HepG2 (cell line): Measurements from ENCODE around the gene PRUNE1. TPM values are rescaled to one million over a fixed set of nuclear protein-coding genes. Genes with fewer than 3 reads are reported as not detected.
A peak's percentile ranks its signal among the peaks of the same experiment; 100 is the strongest.

ENCODE experiments used
- FLYWCH1 ChIP-seq: sonication (generic); formaldehyde crosslinking; IDR thresholded peaks from 2 replicates; pipeline ENCODE4 v1.8.1; 2023; ENCODE audit warnings: mild to moderate bottlenecking, missing genetic modification reagents
- THAP9 ChIP-seq: sonication (generic); formaldehyde crosslinking; IDR thresholded peaks from 2 replicates; pipeline ENCODE4; 2020; ENCODE audit warnings: missing genetic modification reagents, mild to moderate bottlenecking, borderline replicate concordance
- ZBTB46 ChIP-seq: sonication (generic); formaldehyde crosslinking; IDR thresholded peaks from 2 replicates; pipeline ENCODE4 v1.4.0; 2020; ENCODE audit warnings: mild to moderate bottlenecking, missing genetic modification reagents, borderline replicate concordance
- ZNF256 ChIP-seq: sonication (generic); formaldehyde crosslinking; conservative IDR thresholded peaks from 2 replicates; pipeline ENCODE4 v1.4.0; 2020; ENCODE audit warnings: missing genetic modification reagents
- ZNF44 ChIP-seq: sonication (generic); formaldehyde crosslinking; IDR thresholded peaks from 2 replicates; pipeline ENCODE4 v1.5.1; 2020; ENCODE audit warnings: mild to moderate bottlenecking, missing genetic modification reagents
- ZNF570 ChIP-seq: sonication (generic); formaldehyde crosslinking; IDR thresholded peaks from 2 replicates; pipeline ENCODE4 v1.4.0; 2020; ENCODE audit warnings: mild to moderate bottlenecking, missing genetic modification reagents, borderline replicate concordance
- ZNF747 ChIP-seq: sonication (generic); formaldehyde crosslinking; IDR thresholded peaks from 2 replicates; pipeline ENCODE4 v1.8.1; 2023; ENCODE audit warnings: missing genetic modification reagents, mild to moderate bottlenecking, borderline replicate concordance
- polyA plus RNA-seq, 8 experiments: library from polyadenylated mRNA; depleted of rRNA in 3 of 8; stranded (reverse) in 7 of 8; unstranded in 1 of 8; fragments of >200 nt; fragmentation: Illumina TruSeq in 4 of 8; extraction: Trizol in 4 of 8; gene quantifications; 2 replicates each; pipeline versions ENCODE4 v1.2.1 to v1.2.3, GENCODE V29; 2011 to 2016; ENCODE audit warnings: low read depth in 4 of 8, missing spikeins in 1 of 8, mixed read lengths in 1 of 8; ENCODE audit not compliant: insufficient read depth in 1 of 8
- total RNA-seq, 5 experiments: library from RNA; depleted of rRNA; stranded (reverse); fragments of >200 nt; fragmentation: Illumina TruSeq; extraction: Trizol; gene quantifications; 2 replicates each; pipeline ENCODE4 v1.2.3, GENCODE V29; 2016; ENCODE audit warnings: low read depth in 1 of 5
- TF ChIP-seq, protein P1 (sequence below): sonication (generic); formaldehyde crosslinking; IDR thresholded peaks from 2 replicates; pipeline ENCODE4 v1.4.0; 2020; ENCODE audit warnings: mild to moderate bottlenecking, missing genetic modification reagents
- TF ChIP-seq, protein P2 (sequence below): sonication (generic); formaldehyde crosslinking; IDR thresholded peaks from 2 replicates; pipeline ENCODE4 v1.8.0; 2022; ENCODE audit warnings: missing genetic modification reagents, mild to moderate bottlenecking, moderate library complexity, borderline replicate concordance
- TF ChIP-seq, protein P3 (sequence below): sonication (generic); formaldehyde crosslinking; IDR thresholded peaks from 2 replicates; pipeline ENCODE4 v1.4.0; 2020; ENCODE audit warnings: mild to moderate bottlenecking, missing genetic modification reagents
- TF ChIP-seq, protein P4 (sequence below): sonication (generic); formaldehyde crosslinking; IDR thresholded peaks from 2 replicates; pipeline ENCODE4 v1.4.0; 2020; ENCODE audit warnings: missing genetic modification reagents, borderline replicate concordance

PRUNE1 gene
- total and polyA plus RNA-seq, 2 of the 13 experiments (the other 11 are each of a cell fraction or from before 2014, with no cell fraction given), result 19.0 to 31.9 TPM

DNA sequence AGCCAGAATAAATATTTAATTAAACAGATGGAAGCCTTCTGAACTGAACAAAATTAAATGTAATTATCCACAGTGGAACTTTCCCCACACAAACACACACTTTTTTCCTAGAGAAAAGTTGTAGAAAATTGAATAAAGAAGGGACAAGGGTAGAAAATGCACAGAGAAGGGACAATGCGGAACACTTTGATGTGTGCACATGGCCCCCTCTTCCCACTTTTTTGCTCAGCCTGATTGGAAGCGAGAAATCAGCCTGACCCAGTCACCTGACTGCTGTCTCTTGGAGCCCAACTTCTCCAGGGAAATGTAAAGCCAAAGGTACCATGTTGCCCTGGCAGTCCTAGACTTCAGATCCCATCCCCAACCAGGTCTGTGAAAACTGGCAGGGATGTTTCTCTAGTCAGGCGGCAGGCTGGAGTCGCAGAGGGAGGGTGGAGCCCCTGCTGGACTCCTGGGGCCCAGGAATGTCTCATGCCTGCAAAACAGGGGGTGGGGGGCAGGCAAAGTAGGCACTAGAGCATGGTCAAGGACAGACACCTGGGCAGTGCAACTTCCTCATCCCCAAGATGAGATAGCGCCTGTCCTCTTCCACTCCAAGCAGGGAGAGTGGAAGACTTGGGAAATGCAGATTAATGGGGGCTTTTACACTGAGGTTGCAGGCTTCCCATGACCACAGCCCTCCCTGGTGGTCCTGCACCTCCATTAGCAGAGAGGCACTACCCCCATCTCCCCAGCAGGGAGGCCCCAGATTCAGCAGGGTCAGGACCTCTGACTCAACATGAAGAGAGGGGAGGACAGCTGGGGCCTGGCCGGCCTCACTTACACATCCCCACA, 36.4 kb upstream of the PRUNE1 start (continued):
- no peak for TF ChIP-seq ZNF256 (CRISPR knock-in tag)
- TF ChIP-seq ZNF570 (CRISPR knock-in tag), result no peak
- TF ChIP-seq, protein P1, sequence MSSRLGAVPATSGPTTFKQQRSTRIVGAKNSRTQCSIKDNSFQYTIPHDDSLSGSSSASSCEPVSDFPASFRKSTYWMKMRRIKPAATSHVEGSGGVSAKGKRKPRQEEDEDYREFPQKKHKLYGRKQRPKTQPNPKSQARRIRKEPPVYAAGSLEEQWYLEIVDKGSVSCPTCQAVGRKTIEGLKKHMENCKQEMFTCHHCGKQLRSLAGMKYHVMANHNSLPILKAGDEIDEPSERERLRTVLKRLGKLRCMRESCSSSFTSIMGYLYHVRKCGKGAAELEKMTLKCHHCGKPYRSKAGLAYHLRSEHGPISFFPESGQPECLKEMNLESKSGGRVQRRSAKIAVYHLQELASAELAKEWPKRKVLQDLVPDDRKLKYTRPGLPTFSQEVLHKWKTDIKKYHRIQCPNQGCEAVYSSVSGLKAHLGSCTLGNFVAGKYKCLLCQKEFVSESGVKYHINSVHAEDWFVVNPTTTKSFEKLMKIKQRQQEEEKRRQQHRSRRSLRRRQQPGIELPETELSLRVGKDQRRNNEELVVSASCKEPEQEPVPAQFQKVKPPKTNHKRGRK, result no peak
- no peak for TF ChIP-seq ZNF747 (CRISPR knock-in tag)
- TF ChIP-seq THAP9 (CRISPR knock-in tag), result 0 out of 2 replicates have a peak, but pooled peaks have one; percentile 6
- TF ChIP-seq, protein P2, sequence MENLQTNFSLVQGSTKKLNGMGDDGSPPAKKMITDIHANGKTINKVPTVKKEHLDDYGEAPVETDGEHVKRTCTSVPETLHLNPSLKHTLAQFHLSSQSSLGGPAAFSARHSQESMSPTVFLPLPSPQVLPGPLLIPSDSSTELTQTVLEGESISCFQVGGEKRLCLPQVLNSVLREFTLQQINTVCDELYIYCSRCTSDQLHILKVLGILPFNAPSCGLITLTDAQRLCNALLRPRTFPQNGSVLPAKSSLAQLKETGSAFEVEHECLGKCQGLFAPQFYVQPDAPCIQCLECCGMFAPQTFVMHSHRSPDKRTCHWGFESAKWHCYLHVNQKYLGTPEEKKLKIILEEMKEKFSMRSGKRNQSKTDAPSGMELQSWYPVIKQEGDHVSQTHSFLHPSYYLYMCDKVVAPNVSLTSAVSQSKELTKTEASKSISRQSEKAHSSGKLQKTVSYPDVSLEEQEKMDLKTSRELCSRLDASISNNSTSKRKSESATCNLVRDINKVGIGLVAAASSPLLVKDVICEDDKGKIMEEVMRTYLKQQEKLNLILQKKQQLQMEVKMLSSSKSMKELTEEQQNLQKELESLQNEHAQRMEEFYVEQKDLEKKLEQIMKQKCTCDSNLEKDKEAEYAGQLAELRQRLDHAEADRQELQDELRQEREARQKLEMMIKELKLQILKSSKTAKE (CRISPR knock-in tag), result peak; percentile 25; the same call in 1 of the 2 replicates
- 0 out of 2 replicates have a peak, but pooled peaks have one; percentile 27 for TF ChIP-seq ZBTB46 (CRISPR knock-in tag)
- no peak for TF ChIP-seq FLYWCH1 (CRISPR knock-in tag)
- TF ChIP-seq, protein P3, sequence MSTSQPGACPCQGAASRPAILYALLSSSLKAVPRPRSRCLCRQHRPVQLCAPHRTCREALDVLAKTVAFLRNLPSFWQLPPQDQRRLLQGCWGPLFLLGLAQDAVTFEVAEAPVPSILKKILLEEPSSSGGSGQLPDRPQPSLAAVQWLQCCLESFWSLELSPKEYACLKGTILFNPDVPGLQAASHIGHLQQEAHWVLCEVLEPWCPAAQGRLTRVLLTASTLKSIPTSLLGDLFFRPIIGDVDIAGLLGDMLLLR (CRISPR knock-in tag), result no peak
- TF ChIP-seq ZNF44, result no peak
- TF ChIP-seq, protein P4, sequence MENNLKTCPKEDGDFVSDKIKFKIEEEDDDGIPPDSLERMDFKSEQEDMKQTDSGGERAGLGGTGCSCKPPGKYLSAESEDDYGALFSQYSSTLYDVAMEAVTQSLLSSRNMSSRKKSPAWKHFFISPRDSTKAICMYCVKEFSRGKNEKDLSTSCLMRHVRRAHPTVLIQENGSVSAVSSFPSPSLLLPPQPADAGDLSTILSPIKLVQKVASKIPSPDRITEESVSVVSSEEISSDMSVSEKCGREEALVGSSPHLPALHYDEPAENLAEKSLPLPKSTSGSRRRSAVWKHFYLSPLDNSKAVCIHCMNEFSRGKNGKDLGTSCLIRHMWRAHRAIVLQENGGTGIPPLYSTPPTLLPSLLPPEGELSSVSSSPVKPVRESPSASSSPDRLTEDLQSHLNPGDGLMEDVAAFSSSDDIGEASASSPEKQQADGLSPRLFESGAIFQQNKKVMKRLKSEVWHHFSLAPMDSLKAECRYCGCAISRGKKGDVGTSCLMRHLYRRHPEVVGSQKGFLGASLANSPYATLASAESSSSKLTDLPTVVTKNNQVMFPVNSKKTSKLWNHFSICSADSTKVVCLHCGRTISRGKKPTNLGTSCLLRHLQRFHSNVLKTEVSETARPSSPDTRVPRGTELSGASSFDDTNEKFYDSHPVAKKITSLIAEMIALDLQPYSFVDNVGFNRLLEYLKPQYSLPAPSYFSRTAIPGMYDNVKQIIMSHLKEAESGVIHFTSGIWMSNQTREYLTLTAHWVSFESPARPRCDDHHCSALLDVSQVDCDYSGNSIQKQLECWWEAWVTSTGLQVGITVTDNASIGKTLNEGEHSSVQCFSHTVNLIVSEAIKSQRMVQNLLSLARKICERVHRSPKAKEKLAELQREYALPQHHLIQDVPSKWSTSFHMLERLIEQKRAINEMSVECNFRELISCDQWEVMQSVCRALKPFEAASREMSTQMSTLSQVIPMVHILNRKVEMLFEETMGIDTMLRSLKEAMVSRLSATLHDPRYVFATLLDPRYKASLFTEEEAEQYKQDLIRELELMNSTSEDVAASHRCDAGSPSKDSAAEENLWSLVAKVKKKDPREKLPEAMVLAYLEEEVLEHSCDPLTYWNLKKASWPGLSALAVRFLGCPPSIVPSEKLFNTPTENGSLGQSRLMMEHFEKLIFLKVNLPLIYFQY, result no peak
